Gastrocnemius medialis (tissue), 4 donors: ENCODE measurements around the gene TRAF2. TPM values are rescaled to one million over a fixed set of nuclear protein-coding genes. Genes with fewer than 3 reads are reported as not detected.

Experiments
- ATAC-seq, 2 donors: fragments of 150-250 bp; one replicate each; pipeline ENCODE4 v1.9.1; 2016
- DNase-seq, 2 donors: peaks; one replicate each; pipeline ENCODE4 v3.0.0-alpha.2; 2019
- H3K27ac ChIP-seq, 4 donors: fragments of 200-600 bp; sonication (generic); 1 replicate in 1 of 4; 2 replicates in 3 of 4; pipeline ENCODE4 v1.5.1; 2016 to 2018; ENCODE audit warnings: mild to moderate bottlenecking in 2 of 4, moderate library complexity in 1 of 4
- H3K27me3 ChIP-seq, 3 donors: fragments of 200-600 bp; sonication (generic) in 2 of 3; 1 replicate in 1 of 3; 2 replicates in 2 of 3; pipeline versions ENCODE4 v1.5.1 to v1.6.0; 2016 to 2019; ENCODE audit warnings: mild to moderate bottlenecking in 1 of 3, moderate library complexity in 1 of 3
- H3K36me3 ChIP-seq, 2 donors: fragments of 200-600 bp; sonication (generic) in 1 of 2; one replicate each; pipeline ENCODE4 v1.5.1; 2017 to 2018
- H3K4me1 ChIP-seq, 2 donors: fragments of 200-600 bp; sonication (generic) in 1 of 2; one replicate each; pipeline ENCODE4 v1.5.1; 2016 to 2017; ENCODE audit warnings: mild to moderate bottlenecking in 2 of 2
- H3K4me3 ChIP-seq, 4 donors: fragments of 200-600 bp; sonication (generic) in 3 of 4; 1 replicate in 1 of 4; 2 replicates in 3 of 4; pipeline ENCODE4 v1.5.1; 2016 to 2019; ENCODE audit warnings: mild to moderate bottlenecking in 2 of 4
- H3K9me3 ChIP-seq, 3 donors: fragments of 200-600 bp; sonication (generic) in 2 of 3; 1 replicate in 1 of 3; 2 replicates in 2 of 3; pipeline ENCODE4 v1.5.1; 2016 to 2019
- POLR2A ChIP-seq, 2 donors: fragments of 450-650 bp; IDR thresholded peaks; one replicate each; pipeline ENCODE4 v1.6.1; 2017; ENCODE audit warnings: antibody characterized with exemption in 2 of 2, mild to moderate bottlenecking in 2 of 2, moderate library complexity in 2 of 2
- in situ Hi-C, 4 donors: fragments of 200-750 bp; cut with MboI; loops; one replicate each; pipeline versions ENCODE4 v1.15.0 to v1.8.0; 2017; ENCODE audit warnings: low sequenced_read_pairs in 4 of 4
- intact Hi-C: fragments of 100-400 bp; cut with DNase I; formaldehyde crosslinking; loops from one replicate; pipeline ENCODE4 v1.15.1; 2023; ENCODE audit warnings: low total_unique reads
- total RNA-seq, 4 donors: library from RNA; depleted of rRNA; stranded (reverse); fragments of >200 nt; gene quantifications; one replicate each; pipeline versions ENCODE4 v1.1.0 to v1.2.3, GENCODE V29; 2016
- TF ChIP-seq, protein P1 (sequence below), 5 experiments: fragments of 450-650 bp in 3 of 5; fragments of 200-600 bp in 2 of 5; sonication (generic) in 2 of 5; IDR thresholded peaks in 4 of 5; conservative IDR thresholded peaks in 1 of 5; 1 replicate in 4 of 5; 2 replicates in 1 of 5; pipeline ENCODE4 v1.5.1; 2016 to 2019; ENCODE audit warnings: antibody characterized with exemption in 5 of 5, mild to moderate bottlenecking in 3 of 5, moderate library complexity in 3 of 5

Gene TRAF2
- total RNA-seq, 4 donors from 2014 or later: 3.5 to 6.6 (median 4.8) TPM

DNA sequence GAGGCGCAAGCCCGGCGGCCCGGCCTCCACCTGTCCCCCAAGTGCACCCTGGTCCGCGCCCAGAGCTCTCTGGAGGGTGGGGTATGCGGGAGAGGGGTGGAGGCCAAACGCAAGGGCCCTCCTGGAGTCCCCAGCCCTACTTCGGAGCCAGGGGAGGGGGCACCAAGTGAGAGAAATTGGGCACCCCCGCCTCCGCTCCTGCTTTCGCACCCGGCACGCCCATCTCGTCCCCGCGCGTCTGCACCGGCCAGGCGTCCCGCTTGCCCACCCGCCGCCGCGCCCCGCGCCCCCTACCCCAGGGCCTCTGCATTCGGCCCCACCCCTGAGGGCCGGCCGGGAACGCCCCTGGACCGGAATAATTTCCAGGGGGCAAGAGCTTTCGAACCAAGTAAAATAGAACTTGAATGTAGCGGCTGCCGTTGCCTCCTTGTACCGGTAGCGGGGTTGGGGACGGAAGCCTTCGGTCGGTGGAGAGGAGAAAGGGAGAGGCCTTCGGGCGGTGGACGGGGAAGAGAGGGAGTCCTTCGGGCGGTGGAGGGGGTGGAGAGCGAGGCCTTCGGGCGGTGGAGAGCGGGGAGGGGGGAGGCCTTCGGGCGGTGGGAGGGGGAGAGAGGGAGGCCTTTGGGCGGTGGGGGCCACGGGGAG, 37.8 kb upstream of the TRAF2 start:
- intact Hi-C loops: loop anchor here (1.0 to 5.0 kb wide), 8 partner anchors 18 to 179 kb away; partner anchors contain the start of genes ABCA2, C8G, EDF1 and FBXW5
- in situ Hi-C loops: no loop called here
- TF ChIP-seq, protein P1, sequence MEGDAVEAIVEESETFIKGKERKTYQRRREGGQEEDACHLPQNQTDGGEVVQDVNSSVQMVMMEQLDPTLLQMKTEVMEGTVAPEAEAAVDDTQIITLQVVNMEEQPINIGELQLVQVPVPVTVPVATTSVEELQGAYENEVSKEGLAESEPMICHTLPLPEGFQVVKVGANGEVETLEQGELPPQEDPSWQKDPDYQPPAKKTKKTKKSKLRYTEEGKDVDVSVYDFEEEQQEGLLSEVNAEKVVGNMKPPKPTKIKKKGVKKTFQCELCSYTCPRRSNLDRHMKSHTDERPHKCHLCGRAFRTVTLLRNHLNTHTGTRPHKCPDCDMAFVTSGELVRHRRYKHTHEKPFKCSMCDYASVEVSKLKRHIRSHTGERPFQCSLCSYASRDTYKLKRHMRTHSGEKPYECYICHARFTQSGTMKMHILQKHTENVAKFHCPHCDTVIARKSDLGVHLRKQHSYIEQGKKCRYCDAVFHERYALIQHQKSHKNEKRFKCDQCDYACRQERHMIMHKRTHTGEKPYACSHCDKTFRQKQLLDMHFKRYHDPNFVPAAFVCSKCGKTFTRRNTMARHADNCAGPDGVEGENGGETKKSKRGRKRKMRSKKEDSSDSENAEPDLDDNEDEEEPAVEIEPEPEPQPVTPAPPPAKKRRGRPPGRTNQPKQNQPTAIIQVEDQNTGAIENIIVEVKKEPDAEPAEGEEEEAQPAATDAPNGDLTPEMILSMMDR (IDR thresholded peaks at IDR 0.05 in 4 of 5, conservative IDR thresholded peaks at IDR 0.05 in 1 of 5): no peak
- TF ChIP-seq POLR2A (IDR thresholded peaks at IDR 0.05): no peak
- DNase-seq (no peak), ATAC-seq (peak; percentile 22 to 36)
- Histone ChIP-seq H3K27me3 (peaks cover 11 to 21% (median 12%) of the 10 kb centered on the region in 3 donors), H3K27ac (peak overlapping the region; percentile 89 to 97 (median 92)), H3K4me1 (peaks cover 22 to 40% of the 10 kb centered on the region in 2 donors), H3K9me3 (no peaks in the 10 kb centered on the region), H3K36me3 (peaks cover 0 to 12% of the 10 kb centered on the region in 2 donors), H3K4me3 (peak overlapping the region; percentile 73 to 86 (median 82))

DNA sequence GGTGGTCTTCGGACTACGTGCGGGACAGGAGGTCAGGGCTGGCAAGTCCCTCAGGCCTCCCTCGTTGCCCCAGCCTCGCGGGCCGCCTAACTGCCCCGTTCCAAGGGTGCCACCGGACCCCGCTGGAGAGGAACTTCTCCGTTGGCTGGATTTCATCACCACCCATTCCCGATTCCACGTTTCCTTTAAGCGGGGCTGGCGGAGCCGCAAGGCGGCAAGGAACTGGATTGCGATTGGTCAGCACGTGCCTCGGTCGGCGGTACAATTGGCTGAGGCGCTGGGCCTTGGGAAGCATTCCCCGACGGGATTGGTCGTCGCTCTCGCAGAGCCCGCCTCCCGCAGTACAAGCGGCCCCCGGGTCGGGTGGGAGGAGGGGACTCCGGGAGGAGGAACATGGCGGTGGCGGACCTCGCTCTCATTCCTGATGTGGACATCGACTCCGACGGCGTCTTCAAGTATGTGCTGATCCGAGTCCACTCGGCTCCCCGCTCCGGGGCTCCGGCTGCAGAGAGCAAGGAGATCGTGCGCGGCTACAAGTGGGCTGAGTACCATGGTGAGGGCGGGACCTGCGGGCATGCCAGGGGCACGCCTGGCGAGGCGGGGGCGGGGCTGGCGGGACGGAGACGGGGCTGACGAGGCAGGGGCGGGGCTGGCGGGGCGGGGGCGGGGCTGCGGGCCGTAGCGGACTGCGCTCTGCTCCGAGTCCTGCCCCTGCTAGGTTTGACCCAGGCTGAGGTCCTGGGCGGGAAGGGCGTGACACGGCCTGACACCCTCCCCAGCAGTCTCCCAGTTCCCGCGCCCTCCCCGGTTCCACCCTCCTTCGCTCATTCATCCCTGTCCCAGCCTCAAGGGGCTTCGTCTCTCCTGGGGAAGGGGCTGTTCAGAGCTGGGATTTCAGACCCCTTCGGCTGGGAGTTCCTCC, 37.0 kb upstream of the TRAF2 start, which contains the start of gene PHPT1:
Gene PHPT1 (plus strand): TSS at position 372 of the 922 bp plus-strand sequence. CDS start 22 bp downstream, at position 394.
- DNase-seq (peak; percentile 99), ATAC-seq (peak; percentile 84 to 85)
- H3K36me3 ChIP-seq: peaks cover 0 to 12% of the 10 kb centered on the region in 2 donors
- peak within 1 kb of the TSS; percentile 73 to 86 (median 82) for H3K4me3 ChIP-seq
- H3K27ac ChIP-seq: peak within 1 kb of the TSS; percentile 89 to 97 (median 92)
- H3K27me3 ChIP-seq: peaks cover 4 to 16% (median 11%) of the 10 kb centered on the region in 3 donors
- peak; percentile 85 to 91 for TF ChIP-seq POLR2A (IDR thresholded peaks at IDR 0.05)
- TF ChIP-seq, protein P1 (IDR thresholded peaks at IDR 0.05 in 4 of 5, conservative IDR thresholded peaks at IDR 0.05 in 1 of 5): no peak
- no peaks in the 10 kb centered on the region for H3K9me3 ChIP-seq
- peaks cover 20 to 32% of the 10 kb centered on the region in 2 donors for H3K4me1 ChIP-seq
- intact Hi-C loops: loop anchor here (1.0 to 5.0 kb wide), 8 partner anchors 17 to 178 kb away; partner anchors contain the start of genes ABCA2, C8G, EDF1 and FBXW5
- in situ Hi-C loops: no loop called here

DNA sequence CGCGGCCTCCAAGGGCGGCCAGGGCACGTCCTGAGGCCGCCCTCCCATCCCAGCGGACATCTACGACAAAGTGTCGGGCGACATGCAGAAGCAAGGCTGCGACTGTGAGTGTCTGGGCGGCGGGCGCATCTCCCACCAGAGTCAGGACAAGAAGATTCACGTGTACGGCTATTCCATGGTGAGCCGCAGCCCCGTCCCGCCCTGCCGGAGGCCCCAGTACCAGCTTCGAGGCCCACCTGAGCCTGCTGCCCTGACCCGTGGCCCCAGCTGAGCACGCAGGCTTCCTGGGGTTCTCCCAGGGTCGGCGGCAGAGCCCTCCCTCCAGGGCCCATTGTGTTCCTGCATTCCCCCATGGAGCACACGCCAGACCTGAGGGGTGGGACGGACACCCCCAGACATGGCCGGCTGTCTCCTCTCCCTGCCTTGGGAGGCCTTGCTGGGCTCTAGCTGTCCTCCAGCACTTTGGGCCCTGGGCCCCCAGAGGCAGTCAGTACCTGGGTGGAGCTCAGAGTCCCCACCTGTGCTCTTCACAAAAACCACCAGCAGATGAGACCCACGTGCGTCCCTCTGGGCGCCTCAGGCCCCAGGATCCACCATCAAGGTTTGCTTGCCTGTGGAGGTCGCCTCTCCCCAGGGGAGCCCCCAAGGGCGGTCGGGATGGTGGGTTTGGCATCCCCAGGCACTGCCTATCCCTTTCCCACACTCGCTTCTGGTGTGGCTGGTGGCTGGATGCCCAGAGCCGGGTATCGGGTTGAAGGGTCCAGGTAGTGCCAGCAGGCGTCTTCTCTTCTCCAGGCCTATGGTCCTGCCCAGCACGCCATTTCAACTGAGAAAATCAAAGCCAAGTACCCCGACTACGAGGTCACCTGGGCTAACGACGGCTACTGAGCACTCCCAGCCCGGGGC, 36.1 kb upstream of the TRAF2 start:
- Histone ChIP-seq H3K36me3 (peaks cover 0 to 12% of the 10 kb centered on the region in 2 donors), H3K4me3 (peak overlapping the region; percentile 67 to 86 (median 78)), H3K27me3 (peaks cover 3 to 15% (median 11%) of the 10 kb centered on the region in 3 donors), H3K9me3 (no peaks in the 10 kb centered on the region), H3K4me1 (peaks cover 20 to 31% of the 10 kb centered on the region in 2 donors), H3K27ac (peak overlapping the region; percentile 89 to 97 (median 92))
- in situ Hi-C loops: no loop called here
- ATAC-seq: no peak
- intact Hi-C loops: loop anchor here (1.0 to 5.0 kb wide), 8 partner anchors 16 to 177 kb away; partner anchors contain the start of genes ABCA2, C8G, EDF1 and FBXW5
- peak in 1 of 2 donors; percentile 61 for DNase-seq
- TF ChIP-seq, protein P1 (IDR thresholded peaks at IDR 0.05 in 4 of 5, conservative IDR thresholded peaks at IDR 0.05 in 1 of 5): no peak
- TF ChIP-seq POLR2A (IDR thresholded peaks at IDR 0.05): no peak
